ENCODE results near the gene CRYM.
"Not testable (repeated sequence)": the region's sequence is repeated elsewhere in the genome, so short reads cannot be mapped to it uniquely, and the experiment has no call there.

Gene CRYM

GRCh38 chr16:21277927-21278706 is at the start of gene CRYM:
TSS of gene CRYM (minus strand) at chr16:21278290. CDS start at chr16:21278251, 39 bp downstream.
- Histone ChIP-seq H3K27me3 (ENCODE audit: control insufficient read depth, insufficient read depth, low read length) (peaks cover 13% of the 10 kb centered on the region), H3K4me1 (ENCODE audit: control insufficient read depth, insufficient read depth, low read length) (peaks cover 8% of the 10 kb centered on the region), H3K9me3 (ENCODE audit: control insufficient read depth, low read length) (no peaks in the 10 kb centered on the region), H3K36me3 (ENCODE audit: control insufficient read depth, insufficient read depth, low read length) (no peaks in the 10 kb centered on the region), H3K9ac (ENCODE audit: low read length) (peak within 1 kb of the TSS; percentile 22), H3K4me3 (ENCODE audit: low read length) (peak within 1 kb of the TSS; percentile 70)

GRCh38 chr16:21327046-21327445 is 49.0 kb upstream of the CRYM start:
- Histone ChIP-seq H3K36me3 (ENCODE audit: control insufficient read depth, insufficient read depth, low read length) (no peaks in the 10 kb centered on the region), H3K4me1 (ENCODE audit: control insufficient read depth, insufficient read depth, low read length) (no peaks in the 10 kb centered on the region), H3K27me3 (ENCODE audit: control insufficient read depth, insufficient read depth, low read length) (no peaks in the 10 kb centered on the region), H3K9me3 (ENCODE audit: control insufficient read depth, low read length) (no peaks in the 10 kb centered on the region), H3K9ac (ENCODE audit: low read length) (no peak overlapping the region), H3K4me3 (ENCODE audit: low read length) (no peak overlapping the region)

DNA sequence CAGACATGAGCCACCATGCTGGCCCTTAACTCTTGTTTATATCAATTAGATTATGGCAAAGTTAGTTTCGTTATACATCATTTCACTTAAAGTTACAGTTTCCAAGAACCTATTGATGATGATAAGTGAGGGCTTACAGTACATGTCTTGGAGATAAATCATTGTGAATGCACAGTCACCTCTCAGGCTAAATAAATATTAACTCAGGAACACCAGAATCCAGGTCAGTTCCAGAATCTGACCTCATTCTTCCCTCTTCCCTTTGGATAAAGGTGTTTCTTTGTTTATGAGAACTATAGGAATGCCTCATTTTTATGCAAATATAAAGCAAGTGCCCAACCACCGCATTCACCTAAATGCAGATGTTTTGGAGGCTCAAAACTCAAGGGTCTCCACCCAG is 48.4 kb upstream of the CRYM start:
- Histone ChIP-seq H3K36me3 (ENCODE audit: control insufficient read depth, insufficient read depth, low read length) (no peaks in the 10 kb centered on the region), H3K27me3 (ENCODE audit: control insufficient read depth, insufficient read depth, low read length) (no peaks in the 10 kb centered on the region), H3K9me3 (ENCODE audit: control insufficient read depth, low read length) (no peaks in the 10 kb centered on the region), H3K4me3 (ENCODE audit: low read length) (no peak overlapping the region), H3K9ac (ENCODE audit: low read length) (no peak overlapping the region), H3K4me1 (ENCODE audit: control insufficient read depth, insufficient read depth, low read length) (no peaks in the 10 kb centered on the region)

- Histone ChIP-seq H3K27me3 (ENCODE audit: control insufficient read depth, insufficient read depth, low read length) (no peaks in the 10 kb centered on the region), H3K4me3 (ENCODE audit: low read length) (no peak overlapping the region), H3K4me1 (ENCODE audit: control insufficient read depth, insufficient read depth, low read length) (no peaks in the 10 kb centered on the region), H3K36me3 (ENCODE audit: control insufficient read depth, insufficient read depth, low read length) (no peaks in the 10 kb centered on the region), H3K9ac (ENCODE audit: low read length) (no peak overlapping the region), H3K9me3 (ENCODE audit: control insufficient read depth, low read length) (no peaks in the 10 kb centered on the region)
These were observed 46.2 kb upstream of the CRYM start for GRCh38 chr16:21324267-21324666.

GRCh38 chr16:21322251-21322650 is 44.2 kb upstream of the CRYM start:
- H3K27me3 ChIP-seq (ENCODE audit: control insufficient read depth, insufficient read depth, low read length); H3K9me3 ChIP-seq (ENCODE audit: control insufficient read depth, low read length); H3K36me3 ChIP-seq (ENCODE audit: control insufficient read depth, insufficient read depth, low read length); H3K4me3 ChIP-seq (ENCODE audit: low read length); H3K9ac ChIP-seq (ENCODE audit: low read length); H3K4me1 ChIP-seq (ENCODE audit: control insufficient read depth, insufficient read depth, low read length): not testable (repeated sequence)

GRCh38 chr16:21321736-21322135 is 43.6 kb upstream of the CRYM start:
- Histone ChIP-seq H3K4me3 (ENCODE audit: low read length) (no peak overlapping the region), H3K9ac (ENCODE audit: low read length) (no peak overlapping the region), H3K4me1 (ENCODE audit: control insufficient read depth, insufficient read depth, low read length) (no peaks in the 10 kb centered on the region), H3K9me3 (ENCODE audit: control insufficient read depth, low read length) (no peaks in the 10 kb centered on the region), H3K36me3 (ENCODE audit: control insufficient read depth, insufficient read depth, low read length) (no peaks in the 10 kb centered on the region), H3K27me3 (ENCODE audit: control insufficient read depth, insufficient read depth, low read length) (no peaks in the 10 kb centered on the region)

DNA sequence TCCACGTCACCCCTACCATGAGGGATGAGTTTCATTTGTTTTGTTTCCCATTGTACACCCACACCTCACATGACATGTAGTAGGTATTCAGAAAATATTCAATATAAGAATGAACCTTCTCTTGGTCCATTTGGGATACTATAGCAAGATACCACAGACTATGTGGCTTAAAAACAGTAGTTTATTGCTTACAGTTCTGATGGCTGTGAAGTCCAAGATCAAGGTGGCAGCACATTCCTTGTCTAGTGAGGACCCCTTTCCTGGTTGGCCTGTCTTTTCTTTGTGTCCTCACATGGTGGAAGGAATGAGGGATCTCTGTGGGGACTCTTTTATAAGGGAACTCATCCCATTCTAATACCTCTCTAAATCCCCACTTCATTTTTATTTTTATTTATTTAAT is 36.2 kb upstream of the CRYM start:
- no peaks in the 10 kb centered on the region for H3K27me3 ChIP-seq (ENCODE audit: control insufficient read depth, insufficient read depth, low read length)
- H3K9ac ChIP-seq (ENCODE audit: low read length), result no peak overlapping the region
- no peaks in the 10 kb centered on the region for H3K36me3 ChIP-seq (ENCODE audit: control insufficient read depth, insufficient read depth, low read length)
- H3K9me3 ChIP-seq (ENCODE audit: control insufficient read depth, low read length), result no peaks in the 10 kb centered on the region
- H3K4me3 ChIP-seq (ENCODE audit: low read length), result no peak overlapping the region
- no peaks in the 10 kb centered on the region for H3K4me1 ChIP-seq (ENCODE audit: control insufficient read depth, insufficient read depth, low read length)

DNA sequence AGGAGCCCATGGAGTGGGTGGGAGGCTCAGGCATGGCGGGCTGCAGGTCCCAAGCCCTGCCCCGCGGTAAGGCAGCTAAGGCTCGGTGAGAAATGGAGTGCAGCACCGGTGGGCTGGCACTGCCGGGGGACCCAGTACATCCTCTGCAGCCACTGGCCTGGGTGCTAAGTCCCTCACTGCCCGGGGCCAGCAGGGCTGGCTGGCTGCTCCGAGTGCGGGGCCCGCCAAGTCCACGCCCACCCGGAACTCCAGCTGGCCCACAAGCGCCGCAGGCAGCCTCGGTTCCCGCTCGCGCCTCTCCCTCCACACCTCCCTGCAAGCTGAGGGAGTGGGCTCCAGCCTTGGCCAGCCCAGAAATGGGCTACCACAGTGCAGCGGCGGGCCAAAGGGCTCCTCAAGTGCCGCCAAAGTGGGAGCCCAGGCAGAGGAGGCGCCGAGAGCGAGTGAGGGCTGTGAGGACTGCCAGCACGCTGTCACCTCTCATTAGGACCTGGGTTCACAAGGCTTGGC is 34.8 kb upstream of the CRYM start:
- not testable (repeated sequence) for H3K4me3 ChIP-seq (ENCODE audit: low read length); H3K27me3 ChIP-seq (ENCODE audit: control insufficient read depth, insufficient read depth, low read length); H3K9me3 ChIP-seq (ENCODE audit: control insufficient read depth, low read length); H3K4me1 ChIP-seq (ENCODE audit: control insufficient read depth, insufficient read depth, low read length); H3K9ac ChIP-seq (ENCODE audit: low read length); H3K36me3 ChIP-seq (ENCODE audit: control insufficient read depth, insufficient read depth, low read length)

DNA sequence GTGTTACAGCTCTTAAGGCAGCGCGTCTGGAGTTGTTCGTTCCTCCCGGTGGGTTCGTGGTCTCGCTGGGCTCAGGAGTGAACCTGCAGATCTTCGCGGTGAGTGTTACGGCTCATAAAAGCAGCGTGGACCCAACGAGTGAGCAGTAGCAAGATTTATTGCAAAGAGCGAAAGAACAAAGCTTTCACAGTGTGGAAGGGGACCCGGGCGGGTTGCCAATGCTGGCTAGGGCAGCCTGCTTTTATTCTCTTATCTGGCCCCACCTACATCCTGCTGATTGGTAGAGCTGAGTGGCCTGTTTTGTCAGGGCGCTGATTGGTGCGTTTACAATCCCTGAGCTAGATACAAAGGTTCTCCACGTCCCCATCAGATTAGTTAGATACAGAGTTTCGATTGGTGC is 34.0 kb upstream of the CRYM start:
- H3K36me3 ChIP-seq (ENCODE audit: control insufficient read depth, insufficient read depth, low read length); H3K4me1 ChIP-seq (ENCODE audit: control insufficient read depth, insufficient read depth, low read length); H3K9me3 ChIP-seq (ENCODE audit: control insufficient read depth, low read length); H3K27me3 ChIP-seq (ENCODE audit: control insufficient read depth, insufficient read depth, low read length); H3K4me3 ChIP-seq (ENCODE audit: low read length); H3K9ac ChIP-seq (ENCODE audit: low read length): not testable (repeated sequence)

- H3K4me1 ChIP-seq (ENCODE audit: control insufficient read depth, insufficient read depth, low read length), result peaks cover 14% of the 10 kb centered on the region
- not testable (repeated sequence) for H3K4me3 ChIP-seq (ENCODE audit: low read length)
These were observed 28.6 kb upstream of the CRYM start for GRCh38 chr16:21306712-21307111.

DNA sequence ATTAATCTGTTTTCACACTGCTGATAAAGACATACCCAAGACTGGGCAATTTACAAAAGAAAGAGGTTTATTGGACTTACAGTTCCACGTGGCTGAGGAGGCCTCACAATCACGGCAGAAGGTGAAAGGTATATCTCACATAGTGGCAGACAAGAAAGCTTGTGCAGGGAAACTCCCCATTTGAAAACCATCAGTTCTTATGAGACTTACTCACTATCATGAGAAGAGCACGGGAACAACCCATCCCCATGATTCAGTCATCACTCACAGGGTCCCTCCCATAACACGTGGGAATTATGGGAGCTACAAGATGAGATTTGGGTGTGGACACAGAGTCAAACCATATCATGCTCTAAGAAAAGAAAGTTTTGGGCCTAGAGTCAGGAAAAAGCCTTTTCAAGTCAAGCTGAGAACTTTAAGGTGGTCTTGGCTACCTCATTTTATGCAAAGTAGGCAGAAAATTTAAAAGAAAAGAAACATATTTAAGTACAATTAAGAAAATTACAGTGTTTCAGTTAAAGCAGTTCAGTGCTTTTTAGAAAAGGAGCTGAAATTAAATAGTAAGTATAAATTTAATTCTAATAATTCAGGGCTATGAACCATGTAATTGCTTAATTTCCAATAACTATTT is 24.9 kb upstream of the CRYM start:
- Histone ChIP-seq H3K4me1 (ENCODE audit: control insufficient read depth, insufficient read depth, low read length) (peaks cover 14% of the 10 kb centered on the region), H3K9ac (ENCODE audit: low read length) (no peak overlapping the region), H3K4me3 (ENCODE audit: low read length) (no peak overlapping the region), H3K9me3 (ENCODE audit: control insufficient read depth, low read length) (no peaks in the 10 kb centered on the region), H3K27me3 (ENCODE audit: control insufficient read depth, insufficient read depth, low read length) (no peaks in the 10 kb centered on the region), H3K36me3 (ENCODE audit: control insufficient read depth, insufficient read depth, low read length) (no peaks in the 10 kb centered on the region)

More at GRCh38 chr16:21306712-21307111, 28.6 kb upstream of the CRYM start:
- not testable (repeated sequence) for H3K27me3 ChIP-seq (ENCODE audit: control insufficient read depth, insufficient read depth, low read length); H3K36me3 ChIP-seq (ENCODE audit: control insufficient read depth, insufficient read depth, low read length); H3K9ac ChIP-seq (ENCODE audit: low read length); H3K9me3 ChIP-seq (ENCODE audit: control insufficient read depth, low read length)

DNA sequence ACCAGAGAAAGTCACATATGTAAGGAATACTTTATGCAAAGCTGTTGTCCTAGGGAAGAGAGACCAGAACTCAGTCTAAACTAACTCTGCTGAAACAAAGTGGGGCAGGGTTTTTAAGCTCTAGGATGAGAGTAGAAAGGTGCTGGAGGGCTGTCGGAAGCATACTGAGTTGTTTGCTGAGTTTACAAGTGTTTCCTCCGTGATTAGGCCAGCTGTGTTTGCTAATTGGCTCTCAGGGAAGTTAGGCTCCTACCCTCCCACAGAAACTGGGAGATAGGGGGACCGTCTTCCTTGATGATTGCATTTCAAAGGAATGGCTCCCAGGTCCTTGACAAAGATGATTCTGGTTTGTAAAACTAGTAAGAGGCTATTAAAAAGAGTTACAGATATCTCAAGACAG is 24.4 kb upstream of the CRYM start:
- Histone ChIP-seq H3K4me1 (ENCODE audit: control insufficient read depth, insufficient read depth, low read length) (peaks cover 14% of the 10 kb centered on the region), H3K9me3 (ENCODE audit: control insufficient read depth, low read length) (no peaks in the 10 kb centered on the region), H3K27me3 (ENCODE audit: control insufficient read depth, insufficient read depth, low read length) (no peaks in the 10 kb centered on the region), H3K36me3 (ENCODE audit: control insufficient read depth, insufficient read depth, low read length) (no peaks in the 10 kb centered on the region), H3K4me3 (ENCODE audit: low read length) (peak overlapping the region; percentile 69), H3K9ac (ENCODE audit: low read length) (no peak overlapping the region)
